Heart left ventricle (tissue), 16 donors: Measurements from ENCODE around the gene SURF4. TPM values are rescaled to one million over a fixed set of nuclear protein-coding genes. Genes with fewer than 3 reads are reported as not detected.

Source experiments
- ATAC-seq, 4 donors: fragments of 200-7000 bp; cut with Tn5 transposase; one replicate each; pipeline ENCODE4 v1.9.1; 2020 to 2022; ENCODE audit warnings: moderate library complexity in 4 of 4, mild to moderate bottlenecking in 3 of 4, moderate number of reproducible peaks in 1 of 4
- DNase-seq, 5 donors: peaks; one replicate each; pipeline ENCODE4 v3.0.0-alpha.2; 2020
- H3K27ac ChIP-seq, 12 donors: fragments of 200-600 bp; sonication (generic) in 4 of 12; one replicate each; pipeline versions ENCODE4 v1.5.0 to v1.8.0; 2016 to 2022; ENCODE audit warnings: mild to moderate bottlenecking in 2 of 12
- H3K27me3 ChIP-seq, 9 donors: fragments of 200-600 bp; sonication (generic) in 2 of 9; one replicate each; pipeline versions ENCODE4 v1.5.1 to v1.8.0; 2016 to 2022; ENCODE audit warnings: mild to moderate bottlenecking in 3 of 9
- H3K36me3 ChIP-seq, 9 donors: fragments of 200-600 bp; sonication (generic) in 2 of 9; one replicate each; pipeline versions ENCODE4 v1.5.0 to v1.8.0; 2018 to 2022; ENCODE audit warnings: mild to moderate bottlenecking in 2 of 9
- H3K4me1 ChIP-seq, 12 donors: fragments of 200-600 bp; sonication (generic) in 4 of 12; one replicate each; pipeline versions ENCODE4 v1.5.0 to v1.8.0; 2016 to 2022; ENCODE audit warnings: mild to moderate bottlenecking in 3 of 12
- H3K4me3 ChIP-seq, 12 donors: fragments of 200-600 bp; sonication (generic) in 4 of 12; one replicate each; pipeline versions ENCODE4 v1.5.0 to v1.8.0; 2017 to 2022; ENCODE audit warnings: mild to moderate bottlenecking in 9 of 12, moderate library complexity in 4 of 12
- H3K9me3 ChIP-seq, 12 donors: fragments of 200-600 bp; sonication (generic) in 4 of 12; one replicate each; pipeline versions ENCODE4 v1.5.0 to v1.8.0; 2016 to 2022; ENCODE audit warnings: mild to moderate bottlenecking in 1 of 12
- CTCF ChIP-seq, 12 donors: fragments of 200-600 bp; sonication (generic) in 4 of 12; IDR thresholded peaks; one replicate each; pipeline versions ENCODE4 v1.5.0 to v1.8.0; 2018 to 2022; ENCODE audit warnings: antibody characterized with exemption in 12 of 12, mild to moderate bottlenecking in 5 of 12
- POLR2A ChIP-seq, 2 donors: fragments of 450-650 bp; IDR thresholded peaks; one replicate each; pipeline ENCODE4 v1.6.1; 2017; ENCODE audit warnings: antibody characterized with exemption in 2 of 2, mild to moderate bottlenecking in 2 of 2, moderate library complexity in 2 of 2
- WGBS, 4 donors: extraction: QIAGEN DNeasy Blood & Tissue Kit in 2 of 4; methylation state at CpG; one replicate each; pipeline versions ENCODE4 v1.1.5 to v1.1.7; 2013 to 2018; 5-methylcytosine and 5-hydroxymethylcytosine counted together
- intact Hi-C, 10 donors: fragments of 100-400 bp; cut with DNase I; formaldehyde crosslinking; loops; one replicate each; pipeline versions ENCODE4 v1.11.1 to v1.14.2; 2022
- polyA plus RNA-seq, 2 donors: library from polyadenylated mRNA; stranded (reverse); fragments of 200-250 nt; gene quantifications; one replicate each; pipeline ENCODE4 v1.2.3, GENCODE V29; 2013
- total RNA-seq, 9 donors: library from RNA; depleted of rRNA in 2 of 9; stranded (reverse); fragments of >200 nt in 2 of 9; fragmentation: NEBNext Ultra II Directional in 3 of 9; extraction: Animal tissue kit (Norgen Biotek cat#: 25700) in 3 of 9; gene quantifications; one replicate each; pipeline versions ENCODE4 v1.1.0 to v1.2.4, GENCODE V29; 2016 to 2023
- donor health status: ischemic (EF 13 %, LVEDD 7.1; RV severe dilation, severe dysfunction).
- donor health status: healthy with polysubstance abuse.
- donor health status: DM: no; HTN: yes; CAD: no.
- donor health status: DM: no; HTN: no; CAD: no.
- donor health status: ischemic (EF 25% LVEDD 6.9; RV normal size, moderate dysfunction).
- donor health status: ischemic (EF 25% LVEDD 5.7; RV mildly dilated, moderate dysfunction).
- donor health status: healthy.
- donor health status: DM: yes; HTN: yes; CAD: no.
- donor health status: ischemic (EF 35%, LVEDD 5.7; RV mildly dilated, moderate dysfunction).
- donor health status: nonischemic (EF 11% LVEDD 7.7; RV severe dilation, severe dysfunction).
- donor health status: DM: yes; HTN: yes; CAD: no.
- donor health status: PGD.
- donor health status: ischemic (EF 29% LVEDD 5.4; RV normal size, mild dysfunction).
- donor health status: nonischemic (EF 23%, LVEDD 6.1; RV moderate dilation, normal function).

Gene SURF4
- total and polyA plus RNA-seq, 11 donors, result 31.2 to 185 (median 77.8) TPM

- Histone ChIP-seq H3K4me1 (peaks cover 0 to 17% (median 0%) of the 10 kb centered on the region in 12 donors), H3K27ac (no peak overlapping the region), H3K4me3 (no peak overlapping the region), H3K36me3 (peaks cover 0 to 47% (median 33%) of the 10 kb centered on the region in 9 donors), H3K9me3 (no peaks in the 10 kb centered on the region), H3K27me3 (no peaks in the 10 kb centered on the region)
- WGBS, 4 donors, result 74 to 85% (median 84%) methylated on average over 12 to 16 of the region's 16 CpGs
- no peak for ATAC-seq
- DNase-seq, result no peak
- TF ChIP-seq CTCF (IDR thresholded peaks at IDR 0.05) (peak; percentile 18 to 62 (median 35)), POLR2A (IDR thresholded peaks at IDR 0.05) (no peak)
- intact Hi-C loops, result loop anchor here in 3 of 10 donors (10.0 kb wide), 2 partner anchors 219 to 321 kb away; no protein-coding TSS in a partner anchor
These were observed 28.1 kb upstream of the SURF4 start for GRCh38 chr9:133403766-133404453.

GRCh38 chr9:133402689-133403088, 26.8 kb upstream of the SURF4 start:
- 68 to 82% (median 74%) methylated on average over 3 to 7 of the region's 7 CpGs for WGBS, 4 donors
- intact Hi-C loops, result loop anchor here in 3 of 10 donors (10.0 kb wide), 2 partner anchors 218 to 322 kb away; no protein-coding TSS in a partner anchor
- Histone ChIP-seq H3K4me3 (no peak overlapping the region), H3K36me3 (peaks cover 0 to 37% (median 23%) of the 10 kb centered on the region in 9 donors), H3K27me3 (no peaks in the 10 kb centered on the region), H3K4me1 (peaks cover 0 to 17% (median 0%) of the 10 kb centered on the region in 12 donors), H3K9me3 (no peaks in the 10 kb centered on the region), H3K27ac (no peak overlapping the region)
- TF ChIP-seq CTCF (IDR thresholded peaks at IDR 0.05) (no peak), POLR2A (IDR thresholded peaks at IDR 0.05) (no peak)
- DNase-seq (peak in 1 of 5 donors; percentile 23), ATAC-seq (no peak)

GRCh38 chr9:133401588-133401987, 25.7 kb upstream of the SURF4 start:
- no peak for TF ChIP-seq POLR2A (IDR thresholded peaks at IDR 0.05)
- no peak for TF ChIP-seq CTCF (IDR thresholded peaks at IDR 0.05)

GRCh38 chr9:133400292-133400691, 24.4 kb upstream of the SURF4 start:
- ATAC-seq (no peak), DNase-seq (no peak)
- no peak for TF ChIP-seq POLR2A (IDR thresholded peaks at IDR 0.05)
- TF ChIP-seq CTCF (IDR thresholded peaks at IDR 0.05), result no peak
- H3K9me3 ChIP-seq, result no peaks in the 10 kb centered on the region
- peaks cover 0 to 13% (median 5%) of the 10 kb centered on the region in 9 donors for H3K36me3 ChIP-seq
- H3K4me1 ChIP-seq, result peaks cover 0 to 5% (median 0%) of the 10 kb centered on the region in 12 donors
- no peak overlapping the region for H3K4me3 ChIP-seq
- intact Hi-C loops, result loop anchor here in 3 of 10 donors (10.0 kb wide), 2 partner anchors 215 to 325 kb away; no protein-coding TSS in a partner anchor
- H3K27ac ChIP-seq, result no peak overlapping the region
- H3K27me3 ChIP-seq, result peaks cover 0 to 4% (median 0%) of the 10 kb centered on the region in 9 donors
- WGBS, 4 donors, result 90 to 94% (median 92%) methylated on average over 8 to 12 of the region's 12 CpGs

More at GRCh38 chr9:133401588-133401987, 25.7 kb upstream of the SURF4 start:
- peaks cover 0 to 16% (median 0%) of the 10 kb centered on the region in 12 donors for H3K4me1 ChIP-seq
- no peak for DNase-seq
- intact Hi-C loops, result loop anchor here in 3 of 10 donors (10.0 kb wide), 2 partner anchors 217 to 323 kb away; no protein-coding TSS in a partner anchor
- H3K9me3 ChIP-seq, result no peaks in the 10 kb centered on the region
- no peak overlapping the region for H3K27ac ChIP-seq
- 85 to 92% (median 88%) methylated on average over 2 to 6 of the region's 6 CpGs for WGBS, 4 donors
- no peak for ATAC-seq
- no peaks in the 10 kb centered on the region for H3K27me3 ChIP-seq
- peaks cover 0 to 26% (median 15%) of the 10 kb centered on the region in 9 donors for H3K36me3 ChIP-seq
- no peak overlapping the region for H3K4me3 ChIP-seq
